Sigmoid colon (tissue), 4 donors: ENCODE results near the gene FGGY.
"Not testable (repeated sequence)": the region's sequence is repeated elsewhere in the genome, so short reads cannot be mapped to it uniquely, and the experiment has no call there.

Source experiments
- CTCF ChIP-seq, 4 experiments: fragments of 450-650 bp in 3 of 4; fragments of 200-600 bp in 1 of 4; IDR thresholded peaks; one replicate each; pipeline ENCODE4 v1.5.1; 2016 to 2019; ENCODE audit warnings: antibody characterized with exemption in 4 of 4, mild to moderate bottlenecking in 3 of 4, moderate library complexity in 2 of 4
- EP300 ChIP-seq, 4 donors: sonication (generic); formaldehyde crosslinking; IDR thresholded peaks; one replicate each; pipeline ENCODE4 v1.6.1; 2017; ENCODE audit warnings: antibody characterized with exemption in 4 of 4
- POLR2A ChIP-seq, 2 donors: fragments of 450-650 bp; IDR thresholded peaks; one replicate each; pipeline ENCODE4 v1.6.1; 2016; ENCODE audit warnings: antibody characterized with exemption in 2 of 2, mild to moderate bottlenecking in 2 of 2, moderate library complexity in 2 of 2

- TF ChIP-seq EP300, CTCF, POLR2A (IDR thresholded peaks at IDR 0.05): not testable (repeated sequence)
Observed at GRCh38 chr1:59735927-59736326, 439.0 kb downstream of the FGGY start.
